LNCaP clone FGC (cell line): ENCODE data around the gene SLC7A10.

Experiments
- DNase-seq: peaks from one replicate; pipeline ENCODE4 v3.0.0-alpha.2; 2011; ENCODE audit warnings: low read depth
- H3K4me3 ChIP-seq: 2 replicates; pipeline ENCODE4 v1.5.1; 2011; ENCODE audit warnings: mild to moderate bottlenecking, low read depth, low read length, control low read depth
- TF ChIP-seq, protein P1 (sequence below): IDR thresholded peaks from 2 replicates; pipeline ENCODE4 v1.5.1; 2012; ENCODE audit warnings: mild to moderate bottlenecking; ENCODE audit not compliant: control insufficient read depth, insufficient read depth; ENCODE audit errors: extremely low read depth

SLC7A10 gene

DNA sequence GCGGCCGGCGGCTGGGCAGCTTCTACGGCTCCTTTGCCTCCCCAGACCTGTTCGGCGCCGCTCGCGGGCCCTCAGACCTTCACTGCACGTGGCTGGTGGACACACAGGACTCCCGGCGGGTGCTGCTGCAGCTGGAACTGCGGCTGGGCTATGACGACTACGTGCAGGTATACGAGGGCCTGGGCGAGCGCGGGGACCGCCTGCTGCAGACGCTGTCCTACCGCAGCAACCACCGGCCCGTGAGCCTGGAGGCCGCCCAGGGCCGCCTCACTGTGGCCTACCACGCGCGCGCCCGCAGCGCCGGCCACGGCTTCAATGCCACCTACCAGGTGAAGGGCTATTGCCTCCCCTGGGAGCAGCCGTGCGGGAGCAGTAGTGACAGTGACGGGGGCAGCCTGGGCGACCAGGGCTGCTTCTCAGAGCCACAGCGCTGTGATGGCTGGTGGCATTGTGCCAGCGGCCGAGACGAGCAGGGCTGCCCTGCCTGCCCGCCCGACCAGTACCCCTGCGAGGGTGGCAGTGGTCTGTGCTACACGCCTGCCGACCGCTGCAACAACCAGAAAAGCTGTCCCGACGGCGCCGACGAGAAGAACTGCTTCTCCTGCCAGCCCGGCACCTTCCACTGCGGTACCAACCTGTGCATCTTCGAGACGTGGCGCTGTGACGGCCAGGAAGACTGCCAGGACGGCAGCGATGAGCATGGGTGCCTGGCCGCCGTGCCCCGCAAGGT lies 20.0 kb downstream of the SLC7A10 start:
- DNase-seq, result no peak
- H3K4me3 ChIP-seq, result no peak overlapping the region
- TF ChIP-seq, protein P1, sequence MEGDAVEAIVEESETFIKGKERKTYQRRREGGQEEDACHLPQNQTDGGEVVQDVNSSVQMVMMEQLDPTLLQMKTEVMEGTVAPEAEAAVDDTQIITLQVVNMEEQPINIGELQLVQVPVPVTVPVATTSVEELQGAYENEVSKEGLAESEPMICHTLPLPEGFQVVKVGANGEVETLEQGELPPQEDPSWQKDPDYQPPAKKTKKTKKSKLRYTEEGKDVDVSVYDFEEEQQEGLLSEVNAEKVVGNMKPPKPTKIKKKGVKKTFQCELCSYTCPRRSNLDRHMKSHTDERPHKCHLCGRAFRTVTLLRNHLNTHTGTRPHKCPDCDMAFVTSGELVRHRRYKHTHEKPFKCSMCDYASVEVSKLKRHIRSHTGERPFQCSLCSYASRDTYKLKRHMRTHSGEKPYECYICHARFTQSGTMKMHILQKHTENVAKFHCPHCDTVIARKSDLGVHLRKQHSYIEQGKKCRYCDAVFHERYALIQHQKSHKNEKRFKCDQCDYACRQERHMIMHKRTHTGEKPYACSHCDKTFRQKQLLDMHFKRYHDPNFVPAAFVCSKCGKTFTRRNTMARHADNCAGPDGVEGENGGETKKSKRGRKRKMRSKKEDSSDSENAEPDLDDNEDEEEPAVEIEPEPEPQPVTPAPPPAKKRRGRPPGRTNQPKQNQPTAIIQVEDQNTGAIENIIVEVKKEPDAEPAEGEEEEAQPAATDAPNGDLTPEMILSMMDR, result no peak

DNA sequence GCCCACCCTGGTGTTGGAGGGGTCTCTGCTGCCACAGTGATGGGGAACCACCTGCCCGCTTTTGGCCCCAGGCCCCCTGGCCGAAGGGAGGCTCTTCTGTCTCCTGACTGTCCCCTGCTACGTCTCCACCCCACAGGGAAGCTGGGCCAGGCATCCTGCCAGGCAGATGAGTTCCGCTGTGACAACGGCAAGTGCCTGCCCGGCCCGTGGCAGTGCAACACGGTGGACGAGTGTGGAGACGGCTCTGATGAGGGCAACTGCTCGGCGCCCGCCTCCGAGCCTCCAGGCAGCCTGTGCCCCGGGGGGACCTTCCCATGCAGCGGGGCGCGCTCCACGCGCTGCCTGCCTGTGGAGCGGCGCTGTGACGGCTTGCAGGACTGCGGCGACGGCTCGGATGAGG lies 20.5 kb downstream of the SLC7A10 start:
- DNase-seq, result no peak
- TF ChIP-seq, protein P1, result no peak
- no peak overlapping the region for H3K4me3 ChIP-seq

DNA sequence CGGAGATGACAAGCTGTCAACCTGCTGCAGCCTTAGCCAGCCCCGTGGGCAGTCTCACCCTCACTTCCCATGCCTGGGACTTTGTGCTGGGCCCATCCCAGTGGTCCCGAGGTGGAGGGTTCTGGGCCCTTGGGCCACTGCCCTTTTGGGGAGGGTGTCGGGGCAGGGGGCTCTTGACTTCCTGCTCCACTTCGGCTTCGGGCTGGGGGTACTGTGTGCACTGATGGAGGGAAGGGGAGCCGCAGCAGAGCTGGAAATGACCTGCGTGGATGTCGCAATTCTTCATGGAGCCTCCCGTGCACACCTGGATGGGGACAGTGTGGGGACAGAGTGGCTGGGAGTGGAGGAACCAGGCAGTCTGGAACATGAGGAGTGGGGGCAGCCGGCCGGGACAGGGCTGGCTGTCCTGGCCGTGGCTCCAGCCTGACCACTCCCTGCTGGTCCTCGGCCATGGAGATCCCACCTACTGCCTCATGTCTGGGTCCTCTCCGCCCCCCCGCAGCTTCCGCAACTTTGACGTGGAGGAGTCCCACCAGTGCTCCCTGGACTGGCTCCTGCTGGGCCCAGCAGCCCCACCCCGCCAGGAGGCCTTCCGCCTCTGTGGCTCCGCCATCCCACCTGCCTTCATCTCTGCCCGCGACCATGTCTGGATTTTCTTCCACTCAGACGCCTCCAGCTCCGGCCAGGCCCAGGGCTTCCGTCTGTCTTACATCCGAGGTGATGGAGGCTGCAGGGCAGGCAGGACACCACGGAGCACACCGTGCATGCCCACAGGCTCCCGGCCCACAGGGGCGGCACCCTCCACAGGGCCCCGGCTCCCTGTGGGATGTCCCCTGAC lies 21.3 kb downstream of the SLC7A10 start:
- H3K4me3 ChIP-seq, result no peak overlapping the region
- no peak for DNase-seq
- TF ChIP-seq, protein P1, result no peak

DNA sequence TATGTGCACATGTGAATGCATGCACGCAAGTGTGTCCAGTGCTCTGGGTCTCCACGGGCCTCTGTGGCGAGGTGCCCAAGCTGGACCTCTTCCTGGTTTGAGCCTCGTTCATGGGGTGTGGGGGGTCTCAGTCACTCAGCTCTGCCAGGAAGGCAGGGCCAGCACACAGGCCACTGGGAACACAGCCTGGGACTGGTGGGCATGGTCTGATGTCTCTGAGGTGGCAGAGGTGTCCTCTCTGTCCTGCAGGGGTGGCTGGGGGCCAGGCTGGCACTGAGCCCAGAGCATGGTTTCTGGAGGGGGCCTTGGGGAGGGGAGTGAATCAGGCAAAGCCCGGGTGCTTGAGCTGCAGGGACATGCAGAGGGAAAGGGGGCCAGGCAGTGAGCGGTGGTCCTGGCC lies 22.1 kb downstream of the SLC7A10 start:
- no peak for DNase-seq
- H3K4me3 ChIP-seq, result no peak overlapping the region
- TF ChIP-seq, protein P1, result no peak

DNA sequence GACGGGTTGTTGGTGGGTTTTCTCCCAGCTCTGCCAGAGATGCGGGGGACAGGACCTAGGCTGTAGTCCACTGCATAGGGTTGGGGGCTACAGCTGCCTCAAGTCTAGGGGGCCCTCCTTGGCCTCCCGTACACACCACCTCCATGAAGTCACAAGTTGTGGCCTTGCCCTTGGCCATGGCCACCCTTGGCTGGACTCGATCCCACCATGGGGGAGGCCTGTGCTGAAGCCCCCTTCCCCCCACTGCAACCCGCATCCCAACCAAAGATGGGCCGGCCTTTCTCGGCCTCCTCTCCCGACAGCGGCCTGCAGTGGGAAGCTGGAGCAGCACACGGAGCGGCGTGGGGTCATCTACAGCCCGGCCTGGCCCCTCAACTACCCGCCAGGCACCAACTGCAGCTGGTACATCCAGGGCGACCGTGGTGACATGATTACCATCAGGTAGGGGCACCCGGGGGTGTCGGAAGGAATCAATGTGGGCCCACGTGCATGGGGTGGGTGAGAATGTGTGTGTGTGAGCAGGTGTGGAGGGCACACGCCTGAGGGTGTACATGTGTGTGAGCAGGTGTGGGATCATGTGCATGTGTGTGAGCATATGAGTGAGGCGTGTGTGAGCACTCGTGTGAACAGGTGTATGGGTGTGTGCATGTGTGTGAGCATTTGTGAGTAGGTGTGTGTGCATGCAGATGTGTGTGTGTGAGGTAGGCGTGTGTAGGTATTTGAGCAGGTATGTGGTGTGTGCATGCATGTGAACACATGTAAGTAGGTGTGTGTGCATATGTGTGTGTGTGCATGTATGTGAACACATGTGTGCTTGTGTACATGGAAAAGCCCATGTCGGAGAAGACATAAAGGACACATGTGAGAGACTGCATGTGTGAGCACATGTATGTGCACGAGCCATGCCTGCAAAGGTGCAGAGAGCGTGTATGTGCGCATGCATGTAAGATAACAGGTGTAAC lies 22.8 kb downstream of the SLC7A10 start:
- TF ChIP-seq, protein P1, result no peak
- DNase-seq, result no peak
- H3K4me3 ChIP-seq, result no peak overlapping the region

DNA sequence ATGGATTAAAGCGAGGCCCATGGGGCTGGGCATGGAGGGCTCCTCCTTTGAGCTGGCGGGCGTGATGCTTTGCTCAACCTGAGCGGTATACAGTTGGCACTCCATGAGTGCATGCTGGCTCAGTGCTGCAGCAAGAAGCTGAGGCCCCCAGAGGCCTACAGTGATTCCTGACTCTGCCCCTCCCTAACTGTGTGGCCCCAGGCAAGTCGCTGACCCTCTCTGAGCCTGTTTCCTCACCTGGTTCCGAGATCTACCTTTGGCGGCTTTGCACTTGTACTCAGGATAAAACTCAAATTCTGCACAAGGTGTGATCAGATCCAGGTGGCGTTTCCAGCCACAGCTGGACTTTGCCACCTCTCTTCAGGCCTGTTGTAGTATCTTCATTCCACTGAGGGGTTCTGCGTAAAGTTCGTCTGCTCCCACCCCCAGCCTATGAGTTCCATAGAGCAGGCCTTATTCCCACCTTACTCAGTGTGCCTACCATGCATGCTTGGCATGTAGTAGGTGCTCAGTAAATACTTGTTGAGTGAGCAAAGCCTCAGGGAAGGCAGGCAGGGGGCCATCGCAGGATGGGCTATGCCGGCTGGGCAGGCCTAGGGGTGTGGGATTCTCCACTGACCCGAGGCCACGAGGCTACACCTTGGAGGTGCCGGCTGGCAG lies 23.6 kb downstream of the SLC7A10 start:
- no peak overlapping the region for H3K4me3 ChIP-seq
- TF ChIP-seq, protein P1, result no peak
- no peak for DNase-seq
